GM12878 (cell line): ENCODE measurements around the gene CDX1. TPM values are rescaled to one million over a fixed set of nuclear protein-coding genes. Genes with fewer than 3 reads are reported as not detected.

Source experiments
- ATAC-seq: fragments of 200-7000 bp; cut with Tn5 transposase; 3 replicates; pipeline ENCODE4 v1.9.1; 2020; ENCODE audit warnings: mild to moderate bottlenecking, moderate library complexity
- BruUV-seq: library from RNA; stranded (reverse); fragments of 400-500 nt; replicated peaks from 2 replicates; lab custom pipeline; 2021; lab: Mats Ljungman, UMichigan
- CTCF ChIA-PET: fragments of 300-600 bp; sonication (Branson Sonifier 250); formaldehyde crosslinking; extraction: SDS; loops from one replicate; lab custom pipeline; 2021; ENCODE audit warnings: inconsistent platforms; lab: Yijun Ruan, JAX
- POLR2A ChIA-PET: fragments of 350-600 bp; formaldehyde crosslinking; extraction: SDS; loops from one replicate; lab custom pipeline; 2021; ENCODE audit warnings: inconsistent platforms; lab: Charles Lee
- RAD21 ChIA-PET: fragments of 300-600 bp; sonication (Branson Sonifier 250); formaldehyde crosslinking; loops from one replicate; lab custom pipeline; 2023; ENCODE audit warnings: antibody characterized with exemption; ENCODE audit not compliant: unreplicated experiment; lab: Charles Lee
- SMC1A ChIA-PET: fragments of 300-600 bp; sonication (Branson Sonifier 250); formaldehyde crosslinking; loops from one replicate; lab custom pipeline; 2023; ENCODE audit not compliant: unreplicated experiment, uncharacterized antibody; lab: Charles Lee
- DNase-seq: peaks from one replicate; pipeline ENCODE4 v3.0.0-alpha.2; 2011; ENCODE audit warnings: low read depth, low spot score
- FAIRE-seq: peaks from 3 replicates; lab custom pipeline; 2011; peaks lifted over from hg19 to GRCh38; lab: Jason Lieb, UNC
- H2AFZ ChIP-seq: 2 replicates; pipeline ENCODE4 v1.6.0; 2011; ENCODE audit warnings: low read depth, low read length, control low read depth; ENCODE audit not compliant: control insufficient read depth
- H3K27ac ChIP-seq: 2 replicates; pipeline ENCODE4 v1.5.1; 2011; ENCODE audit warnings: control low read depth; ENCODE audit not compliant: control insufficient read depth, insufficient read depth
- H3K27me3 ChIP-seq, 2 experiments: replicated peaks in 1 of 2; 2 replicates each; pipeline versions ENCODE4 v1.6.0 to v1.6.1; 2011; ENCODE audit warnings: low read length in 1 of 2; ENCODE audit not compliant: control insufficient read depth in 2 of 2, insufficient read depth in 2 of 2
- H3K36me3 ChIP-seq, 2 experiments: 2 replicates each; pipeline ENCODE4 v1.5.1; 2011; ENCODE audit warnings: low read length in 1 of 2; ENCODE audit not compliant: control insufficient read depth in 2 of 2, insufficient read depth in 2 of 2
- H3K4me1 ChIP-seq: 2 replicates; pipeline ENCODE4 v1.6.1; 2011; ENCODE audit warnings: mild to moderate bottlenecking, low read length, moderate library complexity, mixed read lengths; ENCODE audit not compliant: control insufficient read depth, insufficient read depth
- H3K4me2 ChIP-seq: 2 replicates; pipeline ENCODE4 v1.6.0; 2011; ENCODE audit warnings: control low read depth; ENCODE audit not compliant: control insufficient read depth, insufficient read depth
- H3K4me3 ChIP-seq: fragments of 200-600 bp; sonication (generic); 2 replicates; pipeline ENCODE4 v1.5.1; 2016
- H3K79me2 ChIP-seq: 2 replicates; pipeline ENCODE4 v1.6.0; 2011; ENCODE audit warnings: low read length; ENCODE audit not compliant: control insufficient read depth, insufficient read depth
- H3K9ac ChIP-seq: 2 replicates; pipeline ENCODE4 v1.8.0; 2011; ENCODE audit warnings: low read length, control low read depth, mixed read lengths; ENCODE audit not compliant: control insufficient read depth, insufficient read depth
- H3K9me3 ChIP-seq: replicated peaks from 3 replicates; pipeline ENCODE4 v1.5.1; 2011; ENCODE audit warnings: mild to moderate bottlenecking, low read length; ENCODE audit not compliant: control insufficient read depth, insufficient read depth
- H4K20me1 ChIP-seq: 2 replicates; pipeline ENCODE4 v1.6.0; 2011; ENCODE audit not compliant: control insufficient read depth, insufficient read depth
- BCLAF1 ChIP-seq: fragments of 450-650 bp; IDR thresholded peaks from 2 replicates; pipeline ENCODE4 v1.6.1; 2017; ENCODE audit warnings: antibody characterized with exemption, mild to moderate bottlenecking, moderate library complexity
- CREB1 ChIP-seq: IDR thresholded peaks from 2 replicates; pipeline ENCODE4 v1.6.1; 2012; ENCODE audit warnings: low read depth, mild to moderate bottlenecking, inconsistent platforms
- CUX1 ChIP-seq: IDR thresholded peaks from 2 replicates; pipeline ENCODE4 v1.6.1; 2012; ENCODE audit warnings: improper control_type of control experiment, low read depth, low read length; ENCODE audit not compliant: insufficient replicate concordance
- IRF5 ChIP-seq: fragments of 450-650 bp; IDR thresholded peaks from 2 replicates; pipeline ENCODE4 v1.6.1; 2017; ENCODE audit warnings: borderline replicate concordance
- MXI1 ChIP-seq: fragments of 150-350 bp; IDR thresholded peaks from 2 replicates; pipeline ENCODE4 v1.6.1; 2011; ENCODE audit warnings: low read depth, mild to moderate bottlenecking, inconsistent platforms, low read length, improper control_type of control experiment
- NR2C2 ChIP-seq: IDR thresholded peaks from 2 replicates; pipeline ENCODE4 v1.6.1; 2011; ENCODE audit warnings: borderline replicate concordance, low read depth; ENCODE audit not compliant: control insufficient read depth, insufficient read length
- RAD21 ChIP-seq: IDR thresholded peaks from 2 replicates; pipeline ENCODE4 v1.6.1; 2011; ENCODE audit warnings: mild to moderate bottlenecking, low read depth, low read length, moderate library complexity; ENCODE audit not compliant: insufficient read depth
- RB1 ChIP-seq: fragments of 450-650 bp; formaldehyde crosslinking; IDR thresholded peaks from 2 replicates; pipeline ENCODE4 v1.6.1; 2017; ENCODE audit warnings: mild to moderate bottlenecking, borderline replicate concordance
- SIX5 ChIP-seq: IDR thresholded peaks from 2 replicates; pipeline ENCODE4 v1.6.1; 2011; ENCODE audit warnings: mild to moderate bottlenecking, low read depth, low read length, moderate library complexity; ENCODE audit not compliant: severe bottlenecking
- TARDBP ChIP-seq: IDR thresholded peaks from 2 replicates; pipeline ENCODE4 v1.6.1; 2016; ENCODE audit warnings: borderline replicate concordance
- ZNF217 ChIP-seq: fragments of 450-650 bp; IDR thresholded peaks from 2 replicates; pipeline ENCODE4 v1.6.1; 2017; ENCODE audit warnings: antibody characterized with exemption, mild to moderate bottlenecking
- ZNF274 ChIP-seq: IDR thresholded peaks from one replicate; pipeline ENCODE4 v1.8.0; 2011; ENCODE audit not compliant: insufficient read length, insufficient read depth
- ZNF622 ChIP-seq: fragments of 450-650 bp; IDR thresholded peaks from 2 replicates; pipeline ENCODE4 v1.6.1; 2017; ENCODE audit warnings: mild to moderate bottlenecking, inconsistent platforms
- WGBS: methylation state at CpG from one replicate; pipeline ENCODE4 v1.1.6; 2016; ENCODE audit warnings: low lambda C conversion rate; ENCODE audit not compliant: insufficient replicate concordance, insufficient coverage; ENCODE audit errors: missing lambda C conversion rate; 5-methylcytosine and 5-hydroxymethylcytosine counted together
- in situ Hi-C: fragments of 300-500 bp; cut with MboI; formaldehyde crosslinking; loops from 9 replicates; pipeline ENCODE4 v1.14.3; 2018; ENCODE audit warnings: mixed read lengths
- intact Hi-C: fragments of 100-400 bp; cut with micrococcal nuclease; formaldehyde crosslinking; loops from one replicate; pipeline ENCODE4 v1.14.2; 2022; ENCODE audit not compliant: unreplicated experiment
- polyA plus RNA-seq, 11 experiments: library from polyadenylated mRNA; depleted of rRNA in 4 of 11; unstranded in 6 of 11; stranded (reverse) in 5 of 11; fragments of >200 nt; fragmentation: Nextera tagmentation in 4 of 11; fragmentation: Illumina TruSeq in 1 of 11; extraction: Ambion mirVana in 4 of 11; extraction: Trizol in 1 of 11; gene quantifications; 1 replicate in 1 of 11; 2 replicates in 10 of 11; pipeline versions ENCODE4 v1.2.1 to v1.2.3, GENCODE V29; 2011 to 2016; ENCODE audit warnings: inconsistent platforms in 2 of 11, missing spikeins in 2 of 11, low read depth in 1 of 11
- total RNA-seq, 4 experiments: library from RNA; depleted of rRNA in 3 of 4; stranded (reverse); fragments of >200 nt in 3 of 4; fragmentation: Illumina TruSeq in 1 of 4; extraction: Trizol in 1 of 4; gene quantifications; 2 replicates each; pipeline versions ENCODE4 v1.2.1 to v1.2.3, GENCODE V29; 2013 to 2021

CDX1 gene
- total and polyA plus RNA-seq, 10 of the 15 experiments (the other 5 are each of a cell fraction or from before 2014, with no cell fraction given) = not detected

GRCh38 chr5:150223474-150223873 is 56.9 kb downstream of the CDX1 start:
- Histone ChIP-seq H4K20me1 (no peaks in the 10 kb centered on the region), H2AFZ (no peak overlapping the region), H3K27me3 (peaks cover 0 to 2% of the 10 kb centered on the region in 2 experiments; a peak in 2 of 4 replicates), H3K79me2 (no peaks in the 10 kb centered on the region), H3K4me3 (no peak overlapping the region), H3K27ac (no peak overlapping the region), H3K4me2 (no peak overlapping the region), H3K4me1 (no peaks in the 10 kb centered on the region), H3K9me3 (no peaks in the 10 kb centered on the region), H3K36me3 (no peaks in the 10 kb centered on the region), H3K9ac (no peak overlapping the region)
- intact Hi-C loops = no loop called here
- no TSS peak for BruUV-seq
- DNase-seq (no peak), FAIRE-seq (no peak), ATAC-seq (no peak)
- POLR2A ChIA-PET = interaction anchor here (0.5 kb wide), 1 partner anchor 186 kb away, joined by 7 read pairs; no protein-coding TSS in a partner anchor
- no peak for TF ChIP-seq RAD21
- TF ChIP-seq CUX1 = no peak
- no peak for TF ChIP-seq ZNF274
- TF ChIP-seq IRF5 = no peak
- no peak for TF ChIP-seq NR2C2
- no peak for TF ChIP-seq MXI1
- TF ChIP-seq TARDBP = no peak
- no peak for TF ChIP-seq ZNF622
- no peak for TF ChIP-seq BCLAF1
- TF ChIP-seq CREB1 = no peak
- TF ChIP-seq RB1 = no peak
- no peak for TF ChIP-seq ZNF217
- no peak for TF ChIP-seq SIX5
- RAD21 ChIA-PET = no interaction called here
- WGBS = 25% methylated on average over 7 of the region's 7 CpGs
- CTCF ChIA-PET = interaction anchor here (1.0 to 1.1 kb wide), 2 partner anchors 49 to 127 kb away, joined by 3 read pairs; no protein-coding TSS in a partner anchor
- in situ Hi-C loops = loop anchor here (5.0 to 10.0 kb wide), 2 partner anchors 96 to 589 kb away; no protein-coding TSS in a partner anchor
- SMC1A ChIA-PET = no interaction called here
